Stimulated activated CD4-positive, alpha-beta T cell treated with anti-CD3 and anti-CD28 coated beads, TNF-alpha, amount 100 ng/mL, for 24 hours (primary cell): ENCODE data around the gene NRXN3.
"Not testable (repeated sequence)": the region's sequence is repeated elsewhere in the genome, so short reads cannot be mapped to it uniquely, and the experiment has no call there.

Experiments
- DNase-seq, 3 experiments: peaks; one replicate each; pipeline ENCODE4 v3.0.0-alpha.2; 2020; ENCODE audit warnings: low read depth in 3 of 3

NRXN3 gene

GRCh38 chr14:78403278-78403815 lies 233.2 kb downstream of the NRXN3 start:
- DNase-seq = no peak

- DNase-seq = no peak
These were observed 235.1 kb downstream of the NRXN3 start for GRCh38 chr14:78405079-78405856.

GRCh38 chr14:78412475-78412874 lies 242.3 kb downstream of the NRXN3 start:
- no peak for DNase-seq

GRCh38 chr14:78414172-78414571 lies 244.0 kb downstream of the NRXN3 start:
- DNase-seq = no peak

- no peak for DNase-seq
These were observed 247.4 kb downstream of the NRXN3 start for GRCh38 chr14:78417532-78417931.

DNA sequence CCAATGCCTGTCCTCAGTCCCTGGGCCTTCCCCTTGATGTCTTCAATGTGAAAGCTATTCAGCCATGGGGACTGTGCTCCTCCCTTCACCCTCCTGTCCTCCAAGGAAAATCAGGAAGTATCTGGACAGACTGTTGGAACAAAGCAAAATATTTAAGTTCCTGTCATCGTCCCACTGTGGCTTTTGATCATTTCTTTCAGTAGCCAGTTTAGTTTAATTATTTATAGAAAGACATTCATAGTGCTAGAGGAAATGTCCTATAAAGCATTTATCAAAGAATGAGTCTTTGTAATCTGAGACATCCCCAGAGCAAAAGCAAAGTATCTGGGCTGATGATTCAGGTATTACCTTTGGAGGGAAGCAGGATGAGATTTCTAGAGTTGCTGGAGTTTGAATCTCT lies 254.1 kb downstream of the NRXN3 start:
- DNase-seq = no peak

- DNase-seq = no peak
These were observed 255.2 kb downstream of the NRXN3 start for GRCh38 chr14:78425330-78425729.

DNA sequence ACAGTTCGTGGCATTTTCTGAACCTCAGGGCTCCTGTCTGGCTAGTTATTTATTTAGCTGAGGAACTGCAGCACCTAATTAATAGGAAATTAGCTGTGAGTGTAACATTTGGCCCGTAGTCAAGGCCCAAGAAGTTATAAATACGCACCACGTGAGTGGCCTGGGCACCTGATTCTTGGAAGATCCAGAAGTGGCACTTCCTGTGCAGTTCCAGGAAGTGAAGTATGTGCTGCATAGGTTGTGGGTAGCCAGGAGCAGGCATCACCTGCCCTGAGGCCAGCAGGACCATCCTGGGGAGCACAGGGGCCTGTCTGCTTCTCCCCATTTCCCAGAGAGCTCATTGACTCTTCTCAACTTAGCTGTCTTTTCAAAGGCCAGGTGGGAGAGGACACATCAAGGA lies 255.6 kb downstream of the NRXN3 start:
- DNase-seq = no peak

DNA sequence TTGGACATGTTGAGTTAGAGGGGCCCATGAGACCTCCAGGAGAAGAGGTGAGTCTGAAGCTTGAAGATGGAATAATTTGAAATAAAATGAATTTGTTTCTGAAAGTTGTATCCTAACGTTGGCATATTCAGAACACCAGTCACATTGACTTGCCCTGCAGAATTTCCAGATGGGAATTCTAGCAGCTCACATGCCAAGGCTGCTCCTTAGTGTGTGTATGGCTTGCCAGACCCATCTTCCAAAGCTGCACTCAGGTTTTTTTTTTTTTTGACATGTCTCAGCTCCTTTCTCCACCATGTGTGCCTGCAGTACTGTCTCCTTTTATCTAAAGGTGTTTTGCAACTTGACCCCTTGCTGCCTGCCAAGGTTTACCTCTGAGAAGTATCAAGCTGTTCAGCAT lies 261.9 kb downstream of the NRXN3 start:
- no peak for DNase-seq

GRCh38 chr14:78437448-78437847 lies 267.3 kb downstream of the NRXN3 start:
- DNase-seq = not testable (repeated sequence)

- DNase-seq = no peak
These were observed 270.3 kb downstream of the NRXN3 start for GRCh38 chr14:78440356-78440894.

- no peak for DNase-seq
These were observed 273.7 kb downstream of the NRXN3 start for GRCh38 chr14:78443834-78444233.

DNA sequence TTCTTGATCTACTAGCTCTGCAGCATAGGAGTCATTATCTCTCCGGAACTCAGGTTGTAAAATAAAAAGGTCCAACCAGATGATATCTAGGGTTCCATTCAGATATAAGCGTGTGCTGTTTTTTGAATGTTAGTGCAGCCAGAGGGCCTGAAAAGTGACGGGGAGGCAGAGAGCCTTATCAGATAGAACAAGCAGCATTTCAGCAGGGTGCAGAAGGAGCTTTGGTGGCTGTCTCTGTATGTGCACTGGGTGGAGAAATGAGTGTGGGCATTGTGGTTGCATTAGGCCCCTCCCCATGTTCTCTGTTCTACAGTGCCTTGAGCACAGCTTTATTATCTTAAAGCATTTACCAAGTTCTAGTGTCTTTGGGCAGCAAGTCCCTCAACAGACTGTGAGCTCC lies 275.1 kb downstream of the NRXN3 start:
- no peak for DNase-seq

- DNase-seq = no peak
These were observed 276.6 kb downstream of the NRXN3 start for GRCh38 chr14:78446807-78447206.

DNA sequence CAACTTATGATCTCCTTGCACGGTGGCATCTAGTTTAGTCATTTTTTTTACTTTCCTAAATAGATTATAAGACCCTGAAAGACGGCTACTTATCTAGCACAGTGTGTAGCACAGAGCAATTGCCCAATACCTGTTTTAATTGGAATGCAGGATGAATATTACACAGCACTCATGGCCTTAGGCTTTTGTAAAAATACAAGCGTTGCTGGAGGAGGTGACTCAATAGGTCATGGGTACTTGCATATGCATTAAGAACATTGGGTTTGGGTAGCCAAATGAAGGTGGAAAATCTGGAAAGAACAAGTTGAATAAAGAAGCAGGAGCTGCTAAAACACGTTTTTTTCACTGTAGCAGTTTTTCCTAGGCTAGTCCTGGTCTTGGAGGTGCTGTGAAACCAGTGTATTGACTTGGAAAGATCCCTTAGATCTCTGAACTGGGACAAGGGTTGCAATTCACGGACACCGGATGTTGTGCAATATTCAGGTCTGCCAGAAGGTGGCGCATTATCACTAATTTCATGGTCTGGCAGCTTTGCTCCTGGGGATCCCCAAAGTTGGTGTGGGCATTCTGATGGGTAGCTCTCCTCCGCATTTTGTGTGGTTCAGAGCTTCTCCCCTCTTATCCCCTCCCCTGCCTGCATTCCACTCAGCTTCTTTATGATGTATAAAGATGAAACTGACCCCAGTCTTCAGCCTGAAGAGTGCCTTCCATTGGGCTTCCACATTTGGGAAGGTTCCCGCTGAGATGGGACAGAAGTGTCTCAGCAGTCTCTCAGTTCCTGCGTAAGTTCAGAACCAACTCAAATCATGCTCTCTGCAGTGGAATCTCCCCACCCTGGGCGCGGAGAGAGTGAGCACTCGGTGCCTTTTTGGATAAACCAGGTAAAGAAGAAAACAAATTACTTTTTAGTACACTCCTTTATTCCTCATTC lies 278.3 kb downstream of the NRXN3 start:
- DNase-seq = peak in 1 of 3 experiments; percentile 36

DNA sequence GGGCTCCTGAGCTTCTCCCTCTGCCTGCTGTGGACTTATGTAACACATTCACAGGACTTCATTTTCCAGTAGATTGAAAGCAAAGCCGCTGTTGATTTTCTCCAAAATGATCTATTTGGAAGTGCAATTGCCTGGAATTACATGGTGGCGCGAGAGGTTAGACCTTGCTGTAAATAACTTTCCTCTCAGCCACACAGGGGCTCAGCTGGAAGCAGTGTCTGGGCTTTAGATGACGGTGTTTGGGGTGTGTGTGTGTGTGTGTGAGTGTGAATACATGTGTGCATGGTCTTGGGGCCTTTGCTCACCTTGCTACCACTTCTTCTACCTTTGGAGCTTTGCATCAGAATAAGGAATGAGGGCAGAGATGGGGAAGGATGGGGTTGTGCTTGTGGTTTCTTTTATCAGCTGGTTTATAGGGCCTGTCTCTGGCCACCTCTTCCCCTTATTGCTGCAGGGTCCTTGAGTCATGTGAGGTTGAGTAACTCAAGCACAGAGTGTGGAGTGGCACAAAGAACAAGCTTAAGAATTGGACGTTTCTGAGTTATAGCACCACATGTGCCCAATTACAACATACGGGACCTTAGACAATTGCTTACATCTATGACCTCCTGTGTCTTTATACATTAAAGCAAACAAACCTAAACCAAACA lies 280.6 kb downstream of the NRXN3 start:
- DNase-seq = no peak

GRCh38 chr14:78451319-78451695 lies 281.1 kb downstream of the NRXN3 start:
- no peak for DNase-seq

DNA sequence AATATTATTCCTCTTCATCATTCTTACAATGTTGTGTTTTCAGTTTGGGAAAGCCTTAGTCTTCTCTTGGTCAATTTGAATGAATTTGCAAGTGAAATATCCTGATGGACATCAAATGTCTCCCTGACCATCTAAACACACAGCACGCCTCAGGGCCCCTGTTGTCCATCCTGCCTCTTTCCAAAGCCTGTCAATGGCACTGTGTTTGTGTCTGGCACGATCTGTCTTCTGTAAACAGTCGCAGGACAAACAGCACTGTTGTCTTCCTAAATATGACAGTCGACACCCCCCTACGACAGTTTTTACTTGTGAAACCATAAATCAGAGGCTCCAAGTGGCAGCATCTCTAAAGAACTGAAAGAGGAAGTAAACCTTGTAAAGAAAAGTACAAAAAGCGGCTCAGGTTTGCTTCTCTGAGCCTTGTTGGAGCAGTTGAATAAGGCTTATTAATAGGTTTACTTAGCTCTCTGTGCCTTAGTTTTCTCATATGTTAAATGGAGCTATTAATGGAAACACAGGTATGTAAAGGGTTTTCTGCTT lies 285.8 kb downstream of the NRXN3 start:
- no peak for DNase-seq

GRCh38 chr14:78469947-78470346 lies 299.8 kb downstream of the NRXN3 start:
- no peak for DNase-seq

- DNase-seq = no peak
These were observed 309.1 kb downstream of the NRXN3 start for GRCh38 chr14:78479127-78479780.

- DNase-seq = no peak
These were observed 313.9 kb downstream of the NRXN3 start for GRCh38 chr14:78484028-78484427.
